Measurements from ENCODE around the gene EPN1.

The EPN1 gene

GRCh38 chr19:55674841-55675660 is at the start of gene EPN1:
Gene EPN1, plus strand, starts transcription at chr19:55675226. Its CDS starts 3,402 bp downstream, at chr19:55678628.
- peak; percentile 86 for DNase-seq (ENCODE audit: low spot score)

GRCh38 chr19:55626350-55626749 is 48.7 kb upstream of the EPN1 start:
- DNase-seq (ENCODE audit: low spot score): no peak

- peak; percentile 97 for DNase-seq (ENCODE audit: low spot score)
These were observed 42.6 kb upstream of the EPN1 start for GRCh38 chr19:55632463-55632834.

GRCh38 chr19:55633861-55634260 is 41.2 kb upstream of the EPN1 start:
- no peak for DNase-seq (ENCODE audit: low spot score)

DNA sequence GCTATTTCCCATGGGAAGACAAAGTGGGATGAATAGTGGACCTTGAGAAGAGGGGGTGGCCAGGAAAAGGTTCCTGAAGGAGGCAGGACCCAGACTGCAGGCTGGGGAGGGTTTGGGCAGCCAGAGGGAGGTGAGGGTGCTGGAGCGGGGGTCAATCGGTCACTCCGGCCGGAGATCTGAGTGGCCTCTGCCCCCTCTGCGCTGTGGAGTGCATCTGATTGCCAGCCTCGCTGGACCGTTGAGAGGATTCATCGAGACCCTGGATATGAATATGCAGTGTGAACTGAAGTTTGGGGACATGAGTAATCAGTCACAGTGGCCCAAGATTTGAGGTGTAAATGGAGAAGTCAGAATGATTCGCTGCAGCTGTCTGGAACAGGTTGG is 39.7 kb upstream of the EPN1 start:
- DNase-seq (ENCODE audit: low spot score): no peak

DNA sequence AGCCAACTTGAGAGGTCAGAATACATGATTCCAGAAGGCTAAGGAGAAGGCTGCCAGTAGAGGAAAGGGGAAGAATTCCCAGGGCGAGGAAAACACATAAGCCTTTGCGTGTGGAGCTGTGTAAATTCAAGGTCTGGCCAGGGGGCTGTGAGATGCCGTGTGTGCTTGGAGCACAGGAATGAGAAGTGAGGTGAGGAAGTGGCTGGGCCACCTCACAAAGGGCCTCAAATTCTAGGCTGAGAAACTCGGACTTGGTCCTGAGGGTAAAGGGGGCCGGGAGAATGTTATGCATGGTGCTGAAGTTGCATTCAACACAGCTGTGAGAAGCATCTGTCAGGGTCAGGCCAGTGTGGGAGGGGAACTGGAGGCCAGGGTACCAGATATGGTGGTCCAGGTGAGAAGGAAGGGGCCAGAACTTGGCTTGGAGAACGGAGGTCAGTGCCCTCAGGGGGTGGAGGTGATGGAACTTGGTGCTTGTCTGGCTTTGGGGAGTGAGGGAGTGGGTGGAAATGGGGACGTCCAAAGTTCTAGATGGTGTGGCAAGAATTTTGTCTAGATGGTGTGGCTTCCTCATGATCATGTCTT is 39.1 kb upstream of the EPN1 start:
- no peak for DNase-seq (ENCODE audit: low spot score)

- DNase-seq (ENCODE audit: low spot score): no peak
These were observed 38.3 kb upstream of the EPN1 start for GRCh38 chr19:55636723-55637122.

DNA sequence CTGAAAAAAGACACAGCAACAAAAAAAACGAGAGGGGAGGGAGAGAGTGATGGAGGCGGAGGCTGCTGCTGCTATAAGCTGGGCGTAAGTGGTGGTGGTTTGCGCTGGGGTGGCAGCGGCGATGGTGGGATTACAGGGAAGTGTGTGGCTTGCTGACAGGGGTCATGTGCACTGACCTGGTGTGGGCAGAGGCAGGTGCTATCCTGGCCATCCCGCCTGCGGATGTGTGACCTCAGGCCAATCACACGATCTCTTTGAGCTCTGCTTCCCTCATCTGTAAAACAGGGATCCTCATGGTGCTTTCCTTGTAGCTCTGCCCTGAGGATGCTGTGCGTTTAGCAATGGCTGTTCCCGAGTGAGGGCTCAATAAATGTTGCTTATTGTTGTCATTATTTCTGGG is 37.5 kb upstream of the EPN1 start:
- no peak for DNase-seq (ENCODE audit: low spot score)

GRCh38 chr19:55638864-55639359 is 36.1 kb upstream of the EPN1 start:
- no peak for DNase-seq (ENCODE audit: low spot score)

- DNase-seq (ENCODE audit: low spot score): no peak
These were observed 34.9 kb upstream of the EPN1 start for GRCh38 chr19:55640043-55640576.

GRCh38 chr19:55640577-55641425 is 34.2 kb upstream of the EPN1 start, which contains the start of gene ZNF580:
Gene ZNF580, plus strand, starts transcription at chr19:55641002. Its CDS starts 1,507 bp downstream, at chr19:55642509.
- DNase-seq (ENCODE audit: low spot score): no peak

- DNase-seq (ENCODE audit: low spot score): no peak
These were observed 33.4 kb upstream of the EPN1 start for GRCh38 chr19:55641426-55642152.

DNA sequence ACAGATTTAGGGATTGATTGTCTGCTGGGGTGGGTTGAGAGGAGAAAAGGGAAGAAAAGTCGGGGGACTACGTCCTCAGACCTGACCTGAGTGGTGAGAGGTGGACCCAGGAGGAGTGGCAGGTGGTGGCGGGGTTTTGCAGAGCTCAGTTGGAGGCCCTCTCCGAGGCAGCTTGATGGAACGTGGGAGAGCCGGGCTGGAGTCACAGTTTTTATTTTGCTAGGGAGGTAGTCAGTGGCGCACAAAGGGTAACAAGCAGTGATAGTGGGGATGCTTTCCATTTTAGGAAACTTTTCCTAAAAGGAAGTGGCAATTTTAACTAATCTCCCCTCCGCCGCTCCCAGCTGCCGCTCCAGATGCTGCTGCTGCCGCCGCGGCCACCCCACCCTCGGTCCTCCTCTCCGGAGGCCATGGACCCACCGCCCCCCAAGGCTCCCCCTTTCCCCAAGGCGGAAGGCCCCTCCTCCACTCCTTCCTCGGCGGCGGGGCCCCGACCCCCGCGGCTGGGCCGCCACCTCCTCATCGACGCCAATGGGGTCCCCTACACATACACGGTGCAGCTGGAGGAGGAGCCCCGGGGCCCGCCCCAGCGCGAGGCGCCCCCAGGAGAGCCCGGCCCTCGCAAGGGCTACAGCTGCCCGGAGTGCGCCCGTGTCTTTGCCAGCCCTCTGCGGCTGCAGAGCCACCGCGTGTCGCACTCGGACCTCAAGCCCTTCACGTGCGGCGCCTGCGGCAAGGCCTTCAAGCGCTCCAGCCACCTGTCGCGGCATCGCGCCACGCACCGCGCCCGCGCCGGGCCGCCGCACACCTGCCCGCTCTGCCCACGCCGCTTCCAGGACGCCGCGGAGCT is 32.6 kb upstream of the EPN1 start:
- DNase-seq (ENCODE audit: low spot score): no peak

- no peak for DNase-seq (ENCODE audit: low spot score)
These were observed 31.8 kb upstream of the EPN1 start, which contains the start of gene ZNF581 for GRCh38 chr19:55643003-55643886. Gene ZNF581, plus strand, starts transcription at chr19:55643649. Its CDS starts 923 bp downstream, at chr19:55644572.

GRCh38 chr19:55643887-55644176 is 31.2 kb upstream of the EPN1 start:
- no peak for DNase-seq (ENCODE audit: low spot score)

DNA sequence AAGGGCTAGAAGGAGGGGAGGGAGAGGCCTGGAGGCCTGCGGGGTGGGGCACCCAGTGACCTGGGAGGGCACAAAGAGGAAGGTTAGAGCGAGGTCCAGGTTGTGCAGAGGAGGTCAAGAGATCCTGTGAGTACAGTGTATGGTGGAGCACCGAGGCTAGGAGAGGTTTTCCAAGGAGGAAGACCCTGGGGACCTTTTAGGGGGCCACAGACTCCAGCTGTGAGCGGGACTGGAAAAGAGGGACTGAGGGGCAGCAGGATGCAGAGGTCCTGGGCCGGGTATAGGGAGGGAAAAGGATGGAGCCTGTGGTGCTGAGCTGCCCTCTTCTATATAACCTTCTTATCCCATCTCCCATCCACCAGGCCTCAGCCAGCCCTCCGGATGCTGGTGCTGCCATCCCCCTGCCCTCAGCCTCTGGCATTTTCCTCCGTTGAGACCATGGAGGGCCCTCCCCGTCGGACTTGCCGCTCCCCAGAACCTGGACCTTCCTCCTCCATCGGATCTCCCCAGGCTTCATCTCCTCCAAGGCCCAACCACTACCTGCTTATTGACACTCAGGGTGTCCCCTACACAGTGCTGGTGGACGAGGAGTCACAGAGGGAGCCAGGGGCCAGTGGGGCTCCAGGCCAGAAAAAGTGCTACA is 30.7 kb upstream of the EPN1 start:
- DNase-seq (ENCODE audit: low spot score): no peak

DNA sequence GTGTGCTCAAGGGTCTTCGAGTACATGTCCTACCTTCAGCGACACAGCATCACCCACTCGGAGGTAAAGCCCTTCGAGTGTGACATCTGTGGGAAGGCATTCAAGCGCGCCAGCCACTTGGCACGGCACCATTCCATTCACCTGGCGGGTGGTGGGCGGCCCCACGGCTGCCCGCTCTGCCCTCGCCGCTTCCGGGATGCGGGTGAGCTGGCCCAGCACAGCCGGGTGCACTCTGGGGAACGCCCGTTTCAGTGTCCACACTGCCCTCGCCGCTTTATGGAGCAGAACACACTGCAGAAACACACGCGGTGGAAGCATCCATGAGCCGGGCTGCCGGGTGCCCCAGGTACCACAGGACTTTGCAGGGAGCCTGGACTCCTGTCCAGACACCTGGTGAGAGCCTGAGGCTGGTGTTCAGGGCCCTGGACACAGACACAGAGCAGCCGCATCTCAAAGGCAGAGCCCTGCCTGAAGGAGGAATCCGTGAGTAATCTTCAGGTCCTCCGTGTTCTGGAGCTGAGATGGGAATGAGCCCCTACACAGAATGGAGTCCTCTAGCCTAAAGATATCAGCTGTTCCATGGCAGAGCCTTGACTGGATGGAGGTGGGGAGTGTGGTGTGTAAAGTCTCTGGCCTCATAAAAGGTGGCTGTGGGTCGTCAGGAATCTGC is 30.0 kb upstream of the EPN1 start:
- DNase-seq (ENCODE audit: low spot score): no peak

DNA sequence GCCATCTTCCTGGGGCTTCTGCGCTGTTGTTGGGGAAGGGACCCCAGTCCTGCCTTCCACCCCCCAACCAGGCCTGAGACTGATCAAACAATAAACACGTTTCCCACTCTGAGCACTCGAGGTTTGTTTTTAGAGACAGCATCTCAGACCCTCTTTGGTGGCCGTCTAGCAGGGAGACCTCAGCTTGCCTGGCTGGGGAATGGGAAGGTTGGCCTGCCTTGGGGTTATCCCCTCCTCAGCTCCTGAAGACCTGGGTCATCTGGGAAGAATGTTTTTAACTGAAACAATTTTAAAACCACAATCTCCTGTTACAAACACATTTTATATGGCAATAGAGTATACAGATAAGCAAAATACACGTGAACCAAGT is 29.5 kb upstream of the EPN1 start:
- no peak for DNase-seq (ENCODE audit: low spot score)

Measured in pons (tissue), 1 donor.